ENCODE data around the gene MEIKIN. TPM values are rescaled to one million over a fixed set of nuclear protein-coding genes. Genes with fewer than 3 reads are reported as not detected.
A peak's percentile ranks its signal among the peaks of the same experiment; 100 is the strongest.

MEIKIN gene, protein sequence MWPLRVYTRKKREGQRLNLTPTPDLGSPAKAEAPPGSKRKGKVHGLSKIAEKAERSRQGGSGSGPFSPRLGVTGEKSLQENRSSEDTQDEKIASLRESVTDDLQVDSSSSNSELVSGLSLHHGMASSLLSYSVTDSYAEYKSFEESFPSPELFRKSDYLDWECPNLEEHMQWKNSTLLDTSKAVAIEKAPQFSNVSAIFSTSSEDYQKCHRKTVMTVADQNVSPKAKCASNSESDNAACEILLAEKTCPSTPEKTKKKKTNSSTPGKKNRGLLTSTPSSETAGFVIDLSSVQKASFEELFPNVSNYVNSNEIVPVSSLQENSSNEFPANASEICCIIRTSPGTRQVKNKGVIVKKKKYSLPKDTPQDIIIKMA
- total RNA-seq: not detected
- long read RNA-seq: 0 reads

DNA sequence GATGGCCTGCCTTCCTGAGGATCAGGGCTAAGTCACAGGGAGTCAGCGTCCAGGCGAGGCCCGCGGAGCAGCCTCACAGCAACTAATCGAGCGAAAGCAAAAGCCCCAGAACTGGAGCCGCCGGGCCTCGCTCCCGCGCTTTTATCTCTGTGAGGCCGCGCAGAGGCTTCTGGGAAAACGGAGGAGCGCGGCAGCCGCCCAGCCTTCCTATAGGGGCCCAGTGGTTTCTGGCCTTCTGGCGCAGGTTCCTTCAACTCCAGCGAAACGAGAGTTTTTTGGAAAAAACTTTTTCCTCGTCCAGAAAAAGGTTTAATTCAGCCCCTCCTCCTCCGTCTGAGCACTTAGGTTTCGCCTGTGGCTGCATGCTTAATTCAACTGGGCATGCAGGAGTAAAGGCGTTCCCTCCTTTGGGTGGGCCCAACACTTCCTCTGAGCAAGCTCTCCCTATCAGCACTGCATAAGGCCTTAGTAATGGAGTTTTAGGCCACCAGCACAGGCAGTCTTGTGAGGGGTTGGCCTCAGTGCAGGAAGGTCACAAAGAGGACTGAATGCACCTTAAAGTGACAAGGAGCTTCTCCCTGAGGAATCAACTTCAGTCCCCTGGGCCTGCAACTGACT, at the start of gene MEIKIN:
MEIKIN (minus strand) TSS at position 113 of the 618 bp plus-strand sequence. CDS start 158 bp downstream, outside the sequence.
- intact Hi-C loops (cut with DNase I): no loop called here
- no peak for DNase-seq
- no peak for ATAC-seq (ENCODE audit: poor library complexity)

DNA sequence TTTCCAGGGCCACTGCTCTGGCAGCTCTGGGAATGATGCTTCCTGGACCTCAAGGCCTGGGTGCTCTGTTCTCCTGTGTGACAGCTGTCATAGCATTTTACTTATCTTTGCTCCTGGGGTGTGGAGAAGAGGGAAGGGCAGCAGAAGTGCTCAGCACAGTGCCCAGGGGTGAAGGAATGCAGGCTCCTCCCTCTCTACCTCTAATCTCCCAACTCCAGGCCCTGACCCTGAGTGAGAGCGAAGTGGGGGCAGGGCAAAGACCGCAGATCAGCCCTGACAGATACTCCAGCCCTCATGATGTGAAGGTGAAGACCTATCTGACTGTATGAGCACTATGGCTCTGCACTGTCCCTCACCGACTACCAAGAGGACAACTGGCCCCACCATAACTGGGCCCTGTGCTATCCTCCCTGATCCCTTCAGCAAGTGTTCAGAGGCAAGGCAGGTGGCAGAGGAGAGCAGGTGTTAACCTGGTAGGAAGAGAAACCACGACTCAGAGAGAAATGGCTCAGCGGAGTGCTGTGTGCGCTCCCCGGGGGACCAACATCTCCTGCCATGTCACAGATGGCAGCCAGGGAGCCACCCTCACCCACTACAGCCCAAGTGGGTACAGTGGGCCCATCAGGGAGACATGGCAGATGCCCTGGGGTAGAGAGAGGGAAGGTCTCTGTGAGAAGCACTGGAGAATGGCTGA, 49.2 kb upstream of the MEIKIN start:
- intact Hi-C loops (cut with DNase I): no loop called here
- ATAC-seq (ENCODE audit: poor library complexity) (no peak), DNase-seq (no peak)

DNA sequence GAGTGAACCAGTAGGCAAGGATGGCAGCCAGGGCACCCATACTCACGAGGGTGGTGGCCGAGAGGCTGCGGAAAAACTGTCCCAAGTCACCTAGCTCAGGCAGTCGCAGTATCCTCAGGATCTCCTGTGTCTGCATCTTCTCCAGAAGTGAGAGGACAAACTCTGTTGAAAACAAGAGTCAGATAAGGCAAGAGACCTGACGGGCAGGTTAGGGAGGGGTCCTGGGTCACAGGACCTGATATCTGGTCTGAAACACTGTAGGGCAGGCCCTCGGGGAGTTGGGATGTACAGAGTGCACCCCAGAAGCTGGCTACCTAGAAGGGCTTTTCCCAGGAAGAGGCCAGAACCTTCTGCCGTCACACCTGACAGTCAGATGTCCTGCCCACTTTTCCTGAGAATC, 48.6 kb upstream of the MEIKIN start:
- ATAC-seq (ENCODE audit: poor library complexity) (no peak), DNase-seq (no peak)
- intact Hi-C loops (cut with DNase I): no loop called here

DNA sequence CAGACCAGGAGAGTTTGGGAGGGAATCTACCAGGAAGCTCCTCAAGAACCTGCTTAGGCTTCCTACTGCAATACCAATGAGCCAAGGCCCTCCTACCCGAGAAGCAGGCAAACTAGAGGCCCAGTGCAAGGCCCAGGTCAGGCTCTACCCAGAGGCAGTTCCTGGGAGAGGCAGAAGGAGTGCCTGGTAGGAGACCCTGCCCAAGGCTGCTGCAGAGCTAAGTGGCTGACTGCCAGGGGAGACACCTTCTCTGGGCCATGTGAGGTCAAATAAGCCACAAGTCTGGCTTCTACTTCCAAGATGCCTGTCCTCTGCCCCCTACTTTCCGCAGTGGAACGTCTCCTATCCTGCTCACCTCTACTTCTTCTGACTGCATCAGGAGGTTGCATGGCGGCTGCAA, 48.2 kb upstream of the MEIKIN start:
- intact Hi-C loops (cut with DNase I): no loop called here
- ATAC-seq (ENCODE audit: poor library complexity) (no peak), DNase-seq (no peak)

DNA sequence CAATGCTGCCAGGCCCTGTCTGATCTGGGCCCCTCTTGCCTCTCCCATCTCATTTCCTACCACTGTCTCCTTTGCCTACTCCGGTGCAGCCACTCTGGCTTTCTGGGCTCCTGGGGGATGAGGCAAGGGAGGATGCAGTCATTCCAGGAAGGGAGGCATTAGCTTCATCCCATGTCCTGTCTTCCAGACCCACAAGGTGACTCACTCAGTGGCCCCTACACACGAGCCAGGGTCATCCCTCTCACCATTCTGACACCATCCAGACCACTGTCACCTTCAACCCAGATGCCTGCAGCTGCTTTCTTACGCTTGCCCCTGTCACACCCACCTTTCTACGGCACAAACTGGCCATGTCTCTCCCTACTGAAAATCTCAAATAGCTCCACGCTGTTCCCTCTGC, 46.9 kb upstream of the MEIKIN start:
- no peak for DNase-seq
- no peak for ATAC-seq (ENCODE audit: poor library complexity)
- intact Hi-C loops (cut with DNase I): no loop called here

DNA sequence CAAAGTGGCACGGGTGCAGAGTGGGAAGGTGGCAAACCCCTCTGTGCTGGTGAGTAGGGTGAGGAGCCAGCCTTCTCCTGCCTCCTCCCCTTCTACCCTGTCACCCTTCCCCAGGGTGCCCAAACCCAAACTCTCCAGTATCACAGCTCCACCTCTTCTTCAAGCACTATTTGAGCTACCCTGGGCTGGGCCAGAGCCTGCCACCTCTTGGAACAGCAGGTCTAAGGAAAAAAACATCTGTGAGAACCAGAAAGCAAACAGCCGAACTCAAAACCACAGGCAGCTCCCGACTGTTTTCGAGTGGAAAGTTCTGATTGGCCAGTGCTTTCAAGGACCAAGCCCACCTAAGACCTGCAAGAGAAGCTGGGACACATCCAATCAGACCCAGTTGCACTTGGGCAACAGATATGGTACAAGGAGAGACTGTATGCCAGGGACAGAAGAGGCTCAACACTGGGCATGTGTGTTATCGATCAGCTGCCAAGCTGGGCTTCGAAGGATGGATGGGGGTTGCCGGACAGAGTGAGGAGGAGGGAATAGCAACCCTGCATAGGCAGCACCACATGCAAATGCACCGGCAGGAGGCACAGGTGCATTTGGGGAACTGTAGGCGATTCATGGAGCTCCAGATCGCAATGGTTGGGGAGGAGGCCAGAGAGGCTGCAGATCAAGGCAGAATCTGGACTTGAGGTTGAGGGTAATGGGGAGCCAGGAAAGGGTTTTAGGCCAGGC, 46.3 kb upstream of the MEIKIN start:
- DNase-seq (peak; percentile 11), ATAC-seq (ENCODE audit: poor library complexity) (no peak)
- intact Hi-C loops (cut with DNase I): no loop called here

DNA sequence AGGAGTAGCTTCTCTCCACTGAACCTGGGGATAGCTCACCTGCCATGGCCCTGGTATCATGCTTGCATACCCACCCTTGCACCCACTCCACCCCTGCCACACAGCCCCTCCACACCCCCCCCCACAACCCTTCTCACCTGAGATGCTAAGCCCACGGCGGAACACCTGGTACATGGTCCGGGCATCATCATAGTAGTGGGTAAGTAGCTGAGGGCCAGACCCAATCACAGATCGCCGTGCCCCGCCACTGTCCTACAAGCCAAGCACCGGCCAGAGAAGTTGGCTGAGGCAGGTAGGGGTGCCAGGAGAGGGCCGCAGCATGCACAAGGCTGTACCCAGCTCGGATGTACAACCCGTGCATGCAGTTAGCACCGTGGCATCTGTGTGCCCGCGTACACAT, 45.3 kb upstream of the MEIKIN start:
- DNase-seq: peak; percentile 12
- intact Hi-C loops (cut with DNase I): no loop called here
- ATAC-seq (ENCODE audit: poor library complexity): no peak

DNA sequence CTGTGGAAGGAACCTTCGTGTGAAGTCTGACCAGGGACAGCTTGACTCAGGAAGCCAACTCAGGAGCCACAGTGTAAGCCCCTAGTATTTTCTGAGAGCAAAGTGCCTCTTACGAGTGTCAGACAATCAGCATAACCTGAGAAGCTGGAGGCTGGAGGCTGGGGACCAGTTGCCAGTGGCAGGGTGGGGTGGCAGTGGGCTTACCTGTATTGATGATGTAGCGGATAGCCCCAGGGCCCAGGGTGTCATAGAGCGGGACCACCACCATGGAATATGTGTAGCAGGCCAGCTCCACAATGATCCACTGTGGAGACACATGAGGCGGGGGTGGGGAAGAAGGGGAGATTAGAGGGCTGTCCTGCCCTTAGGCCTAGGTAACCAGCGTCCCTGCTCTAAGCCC, 43.1 kb upstream of the MEIKIN start:
- intact Hi-C loops (cut with DNase I): no loop called here
- DNase-seq: peak; percentile 16
- no peak for ATAC-seq (ENCODE audit: poor library complexity)

DNA sequence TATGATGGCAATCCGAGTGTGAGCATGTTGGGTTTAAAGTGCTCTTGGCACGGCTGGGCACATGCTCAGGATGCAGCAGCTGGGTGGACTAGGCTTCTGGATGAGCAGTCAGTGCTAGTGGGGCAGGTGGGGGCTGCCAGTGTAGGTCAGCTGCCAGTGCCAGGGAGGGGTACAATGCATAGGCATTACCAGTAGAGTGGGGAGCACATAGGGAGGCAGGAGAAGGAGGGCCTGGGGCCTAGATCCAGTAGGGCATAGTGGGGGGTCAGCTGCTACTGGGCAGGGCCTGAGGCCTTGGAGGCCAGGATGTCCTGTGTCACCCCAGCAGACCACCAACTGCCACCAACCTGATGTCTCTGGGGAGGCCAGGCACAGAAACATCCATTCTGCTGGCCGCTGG, 41.8 kb upstream of the MEIKIN start:
- intact Hi-C loops (cut with DNase I): no loop called here
- ATAC-seq (ENCODE audit: poor library complexity) (no peak), DNase-seq (no peak)

DNA sequence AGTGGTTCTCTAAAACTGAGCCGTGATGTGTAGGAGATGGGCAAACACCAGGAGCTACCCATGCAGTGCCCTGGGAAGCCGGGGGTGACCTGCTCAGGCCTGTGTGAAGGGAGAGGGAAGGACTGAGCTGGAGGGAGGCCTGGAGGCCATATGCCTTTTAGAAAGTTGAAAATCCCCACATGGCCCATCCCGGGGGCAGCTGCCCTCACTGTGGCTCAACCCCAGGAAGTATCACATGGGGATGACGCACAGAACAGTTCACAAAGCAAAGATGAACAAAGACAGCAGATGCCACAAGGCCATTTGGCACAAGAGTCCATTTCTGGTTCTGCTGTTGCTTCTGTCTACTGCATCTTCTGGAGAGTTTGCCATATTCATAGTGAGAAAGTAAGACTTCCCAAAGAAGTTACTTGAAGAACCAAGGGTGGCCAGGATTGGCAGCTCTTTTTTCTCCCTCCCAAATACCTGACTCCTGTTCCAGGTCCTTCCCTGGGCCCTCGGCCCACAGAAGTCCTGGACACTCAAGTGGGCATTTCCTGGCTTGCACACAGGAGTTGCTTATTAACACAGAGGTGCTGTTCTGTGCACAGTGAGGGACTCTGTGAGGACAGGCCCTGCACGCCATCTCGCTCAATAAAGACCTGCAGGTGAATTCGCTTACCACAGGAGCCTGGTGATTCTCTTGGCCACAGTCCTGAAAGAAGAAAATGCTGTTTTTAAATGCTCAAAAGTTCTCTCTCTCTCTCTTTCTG, 40.9 kb upstream of the MEIKIN start:
- DNase-seq (no peak), ATAC-seq (ENCODE audit: poor library complexity) (no peak)
- intact Hi-C loops (cut with DNase I): no loop called here

DNA sequence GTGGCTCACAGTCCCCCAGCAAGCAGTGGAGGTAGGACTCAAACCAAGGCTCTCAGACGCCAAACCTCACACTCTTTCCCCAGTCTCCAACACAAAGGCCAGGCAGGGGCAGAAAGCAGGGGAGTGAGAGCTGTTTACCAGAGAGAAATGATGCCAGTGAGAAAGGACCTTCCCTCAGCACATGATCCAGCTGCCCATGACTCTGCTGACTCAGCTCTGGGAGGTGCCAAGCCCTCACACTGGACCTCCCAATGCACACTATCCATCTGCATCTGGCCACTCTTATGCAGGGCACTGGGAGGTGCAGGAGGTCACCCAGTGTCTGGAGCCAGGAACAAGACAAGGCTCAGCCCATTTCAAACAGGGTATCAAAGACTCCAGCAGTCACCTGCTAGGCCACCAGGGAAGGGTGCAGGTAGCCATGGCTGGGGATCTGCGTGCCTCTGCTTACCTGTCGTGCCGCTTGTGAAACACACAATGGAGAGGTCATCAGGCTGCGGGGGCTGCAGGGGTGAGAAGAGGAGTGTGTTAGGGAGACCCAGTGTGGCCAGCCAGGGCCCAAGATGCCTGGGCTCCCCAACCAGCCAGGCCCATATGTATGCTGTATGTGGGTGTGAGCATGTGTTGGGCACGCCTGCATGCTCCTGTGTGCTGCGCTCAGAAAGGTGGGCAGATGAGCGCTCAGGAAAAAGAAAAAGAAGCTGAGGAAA, 39.6 kb upstream of the MEIKIN start:
- no peak for DNase-seq
- ATAC-seq (ENCODE audit: poor library complexity): no peak
- intact Hi-C loops (cut with DNase I): no loop called here

DNA sequence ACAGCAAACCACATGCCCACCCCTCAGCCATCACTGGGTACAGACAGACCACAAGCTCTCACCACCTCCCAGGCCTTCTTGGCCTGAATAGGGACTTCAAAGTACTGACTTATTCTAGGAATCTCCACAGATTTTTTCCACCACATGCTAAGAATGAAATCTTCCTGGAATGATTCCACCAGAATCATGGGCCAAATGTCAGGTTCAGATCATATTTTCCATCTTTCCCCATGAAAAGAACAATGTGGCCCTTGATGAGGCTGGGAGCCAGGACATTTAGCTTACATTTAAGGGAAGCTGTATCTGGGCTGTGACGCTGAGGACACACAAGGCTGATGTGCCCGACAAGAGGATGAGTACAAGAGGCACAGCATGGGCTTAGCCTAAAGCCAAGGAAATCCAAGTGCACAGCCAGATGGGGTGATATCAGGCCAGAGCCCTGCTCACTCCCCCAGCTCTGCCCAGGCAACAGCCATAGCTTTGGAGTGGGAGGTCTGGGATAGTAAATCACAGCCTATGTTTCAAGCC, 37.8 kb upstream of the MEIKIN start:
- no peak for ATAC-seq (ENCODE audit: poor library complexity)
- intact Hi-C loops (cut with DNase I): no loop called here
- no peak for DNase-seq

DNA sequence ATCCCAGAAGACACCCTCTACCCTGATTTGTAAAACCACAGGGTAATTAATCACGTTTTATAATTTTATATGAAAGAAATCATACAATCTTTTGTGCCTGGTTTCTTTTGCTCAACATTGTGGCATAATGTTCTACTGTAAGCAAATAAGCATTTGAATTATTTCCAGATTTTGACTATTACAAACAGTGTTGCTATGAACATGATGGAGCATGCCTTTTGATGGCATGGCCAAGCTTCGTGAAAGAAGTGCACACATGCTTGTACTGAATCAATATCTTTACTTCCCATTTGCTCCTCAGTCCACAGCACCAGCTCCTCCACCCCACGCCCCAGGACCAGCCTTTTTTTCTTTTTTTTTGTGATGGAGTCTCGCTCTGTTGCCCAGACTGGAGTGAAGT, 36.1 kb upstream of the MEIKIN start:
- DNase-seq (no peak), ATAC-seq (ENCODE audit: poor library complexity) (no peak)
- intact Hi-C loops (cut with DNase I): no loop called here

DNA sequence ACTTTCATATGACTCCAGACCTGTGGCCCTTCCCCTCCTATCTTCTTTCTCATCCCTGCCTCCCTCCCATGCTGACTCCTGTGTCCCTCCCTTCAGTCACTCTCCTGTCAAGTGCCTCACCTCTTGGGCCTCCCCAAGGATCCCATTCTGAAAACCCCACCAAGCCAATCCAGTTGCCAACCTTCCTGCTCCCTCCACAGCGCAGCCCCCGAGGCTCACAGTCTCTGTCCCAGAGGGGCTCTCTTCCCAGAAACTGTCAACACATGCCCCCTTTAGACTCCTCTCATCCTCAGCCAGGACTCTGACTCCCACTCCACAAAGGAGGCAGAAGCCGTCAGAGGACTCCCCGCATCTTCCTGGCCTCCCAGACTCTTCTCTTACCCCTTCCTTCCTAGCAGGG, 35.2 kb upstream of the MEIKIN start:
- DNase-seq: no peak
- intact Hi-C loops (cut with DNase I): no loop called here

DNA sequence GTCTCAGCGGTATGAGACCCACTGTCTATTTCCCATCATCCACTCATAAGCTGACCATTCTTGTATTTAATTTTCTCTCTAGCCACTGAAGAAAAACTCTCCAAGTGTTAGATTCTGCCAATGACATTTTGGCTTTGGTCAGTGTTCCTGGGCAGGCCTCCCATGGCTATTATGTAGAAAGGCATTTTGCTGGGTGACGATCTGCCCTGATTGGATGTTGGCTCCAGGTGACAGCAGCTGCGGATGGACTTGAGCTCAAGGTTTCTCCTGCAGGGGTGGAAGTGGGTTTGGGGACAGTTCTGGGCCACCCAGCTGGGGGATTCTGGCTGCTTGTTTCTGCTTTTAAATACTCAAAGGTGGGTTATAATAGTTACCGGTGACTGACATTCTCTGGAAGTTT, 34.4 kb upstream of the MEIKIN start:
- no peak for DNase-seq
- intact Hi-C loops (cut with DNase I): no loop called here
- no peak for ATAC-seq (ENCODE audit: poor library complexity)

More for the DNA sequence above, 35.2 kb upstream of the MEIKIN start:
- ATAC-seq (ENCODE audit: poor library complexity): no peak

DNA sequence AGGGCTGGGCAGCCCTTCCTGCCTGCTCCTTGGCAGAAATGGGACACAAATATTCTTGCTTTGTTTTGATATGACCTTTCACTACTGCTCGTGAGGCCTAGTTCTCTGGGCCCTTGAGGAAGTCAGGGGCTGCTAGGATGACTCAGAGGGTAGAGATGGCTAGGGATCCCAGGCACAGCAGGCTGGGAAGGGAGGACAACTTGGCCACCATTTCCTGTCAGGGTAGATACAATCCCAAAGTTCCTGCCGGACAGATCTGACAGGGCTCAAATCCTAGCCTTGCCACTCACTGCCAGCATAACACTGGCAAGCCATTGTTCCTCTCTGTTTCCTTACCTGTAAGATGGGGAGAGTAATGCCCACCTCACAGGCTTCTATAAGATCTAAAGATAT, 31.7 kb upstream of the MEIKIN start:
- intact Hi-C loops (cut with DNase I): no loop called here
- ATAC-seq (ENCODE audit: poor library complexity) (no peak), DNase-seq (no peak)

DNA sequence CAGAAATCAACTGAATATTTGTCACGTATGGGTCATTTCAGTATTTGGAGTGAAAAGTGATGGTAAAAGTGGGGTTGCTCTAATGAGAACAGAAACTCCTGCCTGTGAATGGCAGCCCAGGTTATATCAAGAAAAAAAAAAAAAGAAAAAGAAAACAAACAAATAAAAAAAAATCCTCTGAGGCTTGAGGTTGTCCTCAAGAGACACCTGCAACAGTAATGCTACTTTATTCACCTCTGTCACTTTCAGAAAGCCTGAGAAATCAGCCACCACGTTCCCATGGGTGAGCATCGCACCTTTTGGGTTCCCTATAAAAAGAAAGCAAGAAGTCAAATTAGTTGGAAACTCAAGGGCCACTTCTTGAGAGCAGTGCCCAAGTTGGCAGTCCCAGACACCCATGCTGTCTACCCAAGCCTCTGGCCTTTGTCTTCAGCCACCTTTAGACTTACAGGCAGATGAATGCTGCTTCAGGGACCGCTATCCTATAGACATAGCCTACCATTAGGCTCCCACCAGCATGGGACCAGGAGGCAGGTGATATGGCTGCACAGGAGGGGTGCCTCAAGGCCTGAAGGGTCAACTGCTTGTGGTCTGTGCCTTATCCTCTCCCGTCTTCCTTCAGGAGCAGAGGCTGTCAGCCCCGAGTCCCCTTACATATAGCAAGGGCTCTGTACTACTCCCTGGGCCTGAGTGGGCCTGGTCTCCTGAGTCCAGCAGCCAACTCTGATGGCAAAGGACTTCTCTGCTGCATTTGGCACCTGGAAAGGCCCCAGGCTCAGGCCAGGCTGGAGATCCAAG, 31.1 kb upstream of the MEIKIN start:
- DNase-seq (no peak), ATAC-seq (ENCODE audit: poor library complexity) (no peak)
- intact Hi-C loops (cut with DNase I): no loop called here
